ENCODE measurements around the gene NISCH. TPM values are rescaled to one million over a fixed set of nuclear protein-coding genes. Genes with fewer than 3 reads are reported as not detected.

The NISCH gene
- total and polyA plus RNA-seq, 7 donors = 14.3 to 33.4 (median 23.6) TPM

DNA sequence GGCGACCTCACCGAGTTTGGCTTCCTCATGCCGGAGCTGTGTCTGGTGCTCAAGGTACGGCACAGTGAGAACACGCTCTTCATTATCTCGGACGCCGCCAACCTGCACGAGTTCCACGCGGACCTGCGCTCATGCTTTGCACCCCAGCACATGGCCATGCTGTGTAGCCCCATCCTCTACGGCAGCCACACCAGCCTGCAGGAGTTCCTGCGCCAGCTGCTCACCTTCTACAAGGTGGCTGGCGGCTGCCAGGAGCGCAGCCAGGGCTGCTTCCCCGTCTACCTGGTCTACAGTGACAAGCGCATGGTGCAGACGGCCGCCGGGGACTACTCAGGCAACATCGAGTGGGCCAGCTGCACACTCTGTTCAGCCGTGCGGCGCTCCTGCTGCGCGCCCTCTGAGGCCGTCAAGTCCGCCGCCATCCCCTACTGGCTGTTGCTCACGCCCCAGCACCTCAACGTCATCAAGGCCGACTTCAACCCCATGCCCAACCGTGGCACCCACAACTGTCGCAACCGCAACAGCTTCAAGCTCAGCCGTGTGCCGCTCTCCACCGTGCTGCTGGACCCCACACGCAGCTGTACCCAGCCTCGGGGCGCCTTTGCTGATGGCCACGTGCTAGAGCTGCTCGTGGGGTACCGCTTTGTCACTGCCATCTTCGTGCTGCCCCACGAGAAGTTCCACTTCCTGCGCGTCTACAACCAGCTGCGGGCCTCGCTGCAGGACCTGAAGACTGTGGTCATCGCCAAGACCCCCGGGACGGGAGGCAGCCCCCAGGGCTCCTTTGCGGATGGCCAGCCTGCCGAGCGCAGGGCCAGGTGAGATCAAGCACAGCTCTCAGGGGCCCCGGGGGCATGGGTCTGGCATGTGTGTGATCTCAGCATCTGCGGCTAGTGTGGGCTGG lies 32.6 kb downstream of the NISCH start:
- Histone ChIP-seq H3K9me3 (no peaks in the 10 kb centered on the region), H3K27ac (no peak overlapping the region), H3K4me3 (no peak overlapping the region), H3K36me3 (ENCODE audit: insufficient read depth in 1 of 2, low read depth in 1 of 2) (peaks cover 4 to 87% of the 10 kb centered on the region in 2 donors), H3K4me1 (peaks cover 29% of the 10 kb centered on the region), H3K27me3 (ENCODE audit: insufficient read depth in 3 of 3, low read length in 2 of 3) (no peaks in the 10 kb centered on the region)
- TF ChIP-seq, protein P1, sequence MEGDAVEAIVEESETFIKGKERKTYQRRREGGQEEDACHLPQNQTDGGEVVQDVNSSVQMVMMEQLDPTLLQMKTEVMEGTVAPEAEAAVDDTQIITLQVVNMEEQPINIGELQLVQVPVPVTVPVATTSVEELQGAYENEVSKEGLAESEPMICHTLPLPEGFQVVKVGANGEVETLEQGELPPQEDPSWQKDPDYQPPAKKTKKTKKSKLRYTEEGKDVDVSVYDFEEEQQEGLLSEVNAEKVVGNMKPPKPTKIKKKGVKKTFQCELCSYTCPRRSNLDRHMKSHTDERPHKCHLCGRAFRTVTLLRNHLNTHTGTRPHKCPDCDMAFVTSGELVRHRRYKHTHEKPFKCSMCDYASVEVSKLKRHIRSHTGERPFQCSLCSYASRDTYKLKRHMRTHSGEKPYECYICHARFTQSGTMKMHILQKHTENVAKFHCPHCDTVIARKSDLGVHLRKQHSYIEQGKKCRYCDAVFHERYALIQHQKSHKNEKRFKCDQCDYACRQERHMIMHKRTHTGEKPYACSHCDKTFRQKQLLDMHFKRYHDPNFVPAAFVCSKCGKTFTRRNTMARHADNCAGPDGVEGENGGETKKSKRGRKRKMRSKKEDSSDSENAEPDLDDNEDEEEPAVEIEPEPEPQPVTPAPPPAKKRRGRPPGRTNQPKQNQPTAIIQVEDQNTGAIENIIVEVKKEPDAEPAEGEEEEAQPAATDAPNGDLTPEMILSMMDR (IDR thresholded peaks at IDR 0.05) = no peak
- ATAC-seq (no peak), DNase-seq (no peak)
- 93 to 96% (median 95%) methylated on average over 58 to 59 of the region's 59 CpGs for WGBS, 3 donors
- intact Hi-C loops (cut with DNase I) = loop anchor here in 1 of 2 donors (10.0 kb wide), 1 partner anchor 187 kb away; no protein-coding TSS in a partner anchor

- peaks cover 4 to 89% of the 10 kb centered on the region in 2 donors for H3K36me3 ChIP-seq (ENCODE audit: insufficient read depth in 1 of 2, low read depth in 1 of 2)
- ATAC-seq = no peak
- H3K9me3 ChIP-seq = no peaks in the 10 kb centered on the region
- H3K4me1 ChIP-seq = peaks cover 23% of the 10 kb centered on the region
- no peak for DNase-seq
- WGBS, 3 donors = 89 to 97% (median 90%) methylated on average over 3 of the region's 3 CpGs
- H3K27ac ChIP-seq = no peak overlapping the region
- intact Hi-C loops (cut with DNase I) = loop anchor here in 1 of 2 donors (10.0 kb wide), 1 partner anchor 186 kb away; no protein-coding TSS in a partner anchor
- no peak overlapping the region for H3K4me3 ChIP-seq
- TF ChIP-seq, protein P1 (IDR thresholded peaks at IDR 0.05) = no peak
- H3K27me3 ChIP-seq (ENCODE audit: insufficient read depth in 3 of 3, low read length in 2 of 3) = no peaks in the 10 kb centered on the region
Measured at GRCh38 chr3:52488746-52489145, 33.3 kb downstream of the NISCH start.

GRCh38 chr3:52489453-52489852 lies 34.0 kb downstream of the NISCH start:
- TF ChIP-seq, protein P1 (IDR thresholded peaks at IDR 0.05) = no peak
- Histone ChIP-seq H3K27ac (peak overlapping the region; percentile 23), H3K4me1 (peaks cover 20% of the 10 kb centered on the region), H3K27me3 (ENCODE audit: insufficient read depth in 3 of 3, low read length in 2 of 3) (no peaks in the 10 kb centered on the region), H3K4me3 (no peak overlapping the region), H3K36me3 (ENCODE audit: insufficient read depth in 1 of 2, low read depth in 1 of 2) (peaks cover 4 to 89% of the 10 kb centered on the region in 2 donors), H3K9me3 (no peaks in the 10 kb centered on the region)
- DNase-seq (peak in 1 of 2 donors; percentile 71), ATAC-seq (peak in 3 of 4 donors; percentile 48 to 62 (median 54))
- 56 to 80% (median 58%) methylated on average over 18 of the region's 18 CpGs for WGBS, 3 donors
- intact Hi-C loops (cut with DNase I) = loop anchor here in 1 of 2 donors (10.0 kb wide), 1 partner anchor 185 kb away; no protein-coding TSS in a partner anchor

GRCh38 chr3:52490035-52490938 lies 34.9 kb downstream of the NISCH start:
- TF ChIP-seq, protein P1 (IDR thresholded peaks at IDR 0.05) = no peak
- H3K9me3 ChIP-seq = no peaks in the 10 kb centered on the region
- peaks cover 14% of the 10 kb centered on the region for H3K4me1 ChIP-seq
- no peak overlapping the region for H3K4me3 ChIP-seq
- 80 to 88% (median 80%) methylated on average over 21 to 22 of the region's 22 CpGs for WGBS, 3 donors
- peaks cover 4 to 82% of the 10 kb centered on the region in 2 donors for H3K36me3 ChIP-seq (ENCODE audit: insufficient read depth in 1 of 2, low read depth in 1 of 2)
- no peaks in the 10 kb centered on the region for H3K27me3 ChIP-seq (ENCODE audit: insufficient read depth in 3 of 3, low read length in 2 of 3)
- ATAC-seq (no peak), DNase-seq (no peak)
- H3K27ac ChIP-seq = peak overlapping the region; percentile 30
- intact Hi-C loops (cut with DNase I) = no loop called here
